Gastrocnemius medialis (tissue), 4 donors: Measurements from ENCODE around the gene ALG8.

Experiments
- POLR2A ChIP-seq, 2 donors: fragments of 450-650 bp; IDR thresholded peaks; one replicate each; pipeline ENCODE4 v1.6.1; 2017; ENCODE audit warnings: antibody characterized with exemption in 2 of 2, mild to moderate bottlenecking in 2 of 2, moderate library complexity in 2 of 2
- TF ChIP-seq, protein P1 (sequence below), 5 experiments: fragments of 450-650 bp in 3 of 5; fragments of 200-600 bp in 2 of 5; sonication (generic) in 2 of 5; IDR thresholded peaks in 4 of 5; conservative IDR thresholded peaks in 1 of 5; 1 replicate in 4 of 5; 2 replicates in 1 of 5; pipeline ENCODE4 v1.5.1; 2016 to 2019; ENCODE audit warnings: antibody characterized with exemption in 5 of 5, mild to moderate bottlenecking in 3 of 5, moderate library complexity in 3 of 5

DNA sequence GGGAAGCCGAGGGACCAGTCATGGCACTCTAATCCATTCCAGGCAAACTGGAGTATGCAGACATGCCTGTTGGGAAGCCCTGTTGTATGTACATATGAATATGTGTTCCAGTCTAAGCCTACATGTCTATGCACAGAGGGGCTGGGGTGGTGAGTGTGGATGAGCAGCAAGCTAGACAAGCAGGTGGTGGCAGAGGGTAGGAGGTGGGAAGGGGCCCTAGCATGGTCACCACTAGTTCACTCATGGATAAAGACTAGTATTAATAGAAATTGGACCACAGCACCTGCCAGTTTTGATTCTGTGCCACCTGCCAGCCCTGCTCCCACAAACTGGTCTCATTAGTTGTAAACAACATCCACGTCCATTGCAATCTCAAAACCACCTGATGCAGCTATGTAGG is 74.2 kb downstream of the ALG8 start:
- TF ChIP-seq, protein P1, sequence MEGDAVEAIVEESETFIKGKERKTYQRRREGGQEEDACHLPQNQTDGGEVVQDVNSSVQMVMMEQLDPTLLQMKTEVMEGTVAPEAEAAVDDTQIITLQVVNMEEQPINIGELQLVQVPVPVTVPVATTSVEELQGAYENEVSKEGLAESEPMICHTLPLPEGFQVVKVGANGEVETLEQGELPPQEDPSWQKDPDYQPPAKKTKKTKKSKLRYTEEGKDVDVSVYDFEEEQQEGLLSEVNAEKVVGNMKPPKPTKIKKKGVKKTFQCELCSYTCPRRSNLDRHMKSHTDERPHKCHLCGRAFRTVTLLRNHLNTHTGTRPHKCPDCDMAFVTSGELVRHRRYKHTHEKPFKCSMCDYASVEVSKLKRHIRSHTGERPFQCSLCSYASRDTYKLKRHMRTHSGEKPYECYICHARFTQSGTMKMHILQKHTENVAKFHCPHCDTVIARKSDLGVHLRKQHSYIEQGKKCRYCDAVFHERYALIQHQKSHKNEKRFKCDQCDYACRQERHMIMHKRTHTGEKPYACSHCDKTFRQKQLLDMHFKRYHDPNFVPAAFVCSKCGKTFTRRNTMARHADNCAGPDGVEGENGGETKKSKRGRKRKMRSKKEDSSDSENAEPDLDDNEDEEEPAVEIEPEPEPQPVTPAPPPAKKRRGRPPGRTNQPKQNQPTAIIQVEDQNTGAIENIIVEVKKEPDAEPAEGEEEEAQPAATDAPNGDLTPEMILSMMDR (IDR thresholded peaks at IDR 0.05 in 4 of 5, conservative IDR thresholded peaks at IDR 0.05 in 1 of 5): no peak
- TF ChIP-seq POLR2A (IDR thresholded peaks at IDR 0.05): no peak
